Left lung (tissue), 10 donors: ENCODE data around the gene PTPRM. TPM values are rescaled to one million over a fixed set of nuclear protein-coding genes. Genes with fewer than 3 reads are reported as not detected.

Source experiments
- ATAC-seq: fragments of 200-7000 bp; cut with Tn5 transposase; one replicate; pipeline ENCODE4 v1.9.1; 2020; ENCODE audit warnings: moderate library complexity
- DNase-seq, 4 donors: peaks; one replicate each; pipeline ENCODE4 v3.0.0-alpha.2; 2013 to 2020
- H3K27ac ChIP-seq, 2 donors: fragments of 200-600 bp; sonication (generic) in 1 of 2; one replicate each; pipeline versions ENCODE4 v1.5.0 to v1.8.0; 2020 to 2021
- H3K27me3 ChIP-seq, 2 donors: fragments of 200-600 bp; sonication (generic) in 1 of 2; one replicate each; pipeline versions ENCODE4 v1.5.0 to v1.8.0; 2020 to 2021
- H3K36me3 ChIP-seq, 2 donors: fragments of 200-600 bp; sonication (generic) in 1 of 2; one replicate each; pipeline versions ENCODE4 v1.5.0 to v1.8.0; 2020 to 2021
- H3K4me1 ChIP-seq, 2 donors: fragments of 200-600 bp; one replicate each; pipeline ENCODE4 v1.8.0; 2021
- H3K4me3 ChIP-seq, 2 donors: fragments of 200-600 bp; sonication (generic) in 1 of 2; one replicate each; pipeline versions ENCODE4 v1.5.0 to v1.8.0; 2020 to 2021; ENCODE audit warnings: mild to moderate bottlenecking in 1 of 2
- H3K9me3 ChIP-seq, 2 donors: fragments of 200-600 bp; sonication (generic) in 1 of 2; one replicate each; pipeline versions ENCODE4 v1.5.0 to v1.8.0; 2020 to 2021
- intact Hi-C, 2 donors: fragments of 100-400 bp; cut with DNase I; formaldehyde crosslinking; loops; one replicate each; pipeline versions ENCODE4 v1.11.2 to v1.14.2; 2022
- polyA plus RNA-seq, 6 donors: library from polyadenylated mRNA; unstranded; fragments of 120-200 nt; gene quantifications; one replicate each; pipeline ENCODE4 v1.2.1, GENCODE V29; 2013; ENCODE audit not compliant: insufficient read length in 6 of 6
- total RNA-seq, 2 donors: library from RNA; stranded (reverse); fragmentation: NEBNext Ultra II Directional; extraction: Animal tissue kit (Norgen Biotek cat#: 25700); gene quantifications; one replicate each; pipeline ENCODE4 v1.2.1, GENCODE V29; 2021
- TF ChIP-seq, protein P1 (sequence below), 2 donors: fragments of 200-600 bp; sonication (generic) in 1 of 2; IDR thresholded peaks; one replicate each; pipeline versions ENCODE4 v1.5.0 to v1.8.0; 2021; ENCODE audit warnings: antibody characterized with exemption in 2 of 2
- donor health status: DM: no; HTN: yes; CAD: no.
- donor health status: DM: no; HTN: no; CAD: no.

Gene PTPRM
- total and polyA plus RNA-seq, 8 donors = 76.4 to 99.6 (median 90.1) TPM

DNA sequence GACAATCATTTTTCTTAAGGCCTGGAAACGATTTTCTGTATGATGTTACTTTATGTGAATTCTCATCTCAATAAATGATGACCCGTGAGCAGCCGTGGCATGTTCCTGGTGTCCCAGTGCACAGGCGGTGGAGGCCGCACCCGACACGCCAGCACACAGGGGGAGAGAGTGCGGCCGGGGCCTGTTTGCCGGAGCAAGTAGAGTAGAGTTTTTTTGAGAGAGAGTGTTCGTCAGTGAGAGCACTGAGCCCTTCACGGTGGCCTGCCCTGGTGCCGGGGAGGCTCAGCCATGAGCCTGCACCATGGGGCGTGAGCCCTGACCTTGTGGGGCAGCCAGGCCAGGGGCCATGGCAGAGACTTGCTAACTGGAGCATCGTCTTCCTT lies 839.7 kb downstream of the PTPRM start:
- Histone ChIP-seq H3K27me3 (no peaks in the 10 kb centered on the region), H3K4me1 (no peaks in the 10 kb centered on the region), H3K27ac (no peak overlapping the region), H3K9me3 (peaks cover 0 to 24% of the 10 kb centered on the region in 2 donors), H3K4me3 (no peak overlapping the region), H3K36me3 (peaks cover 0 to 32% of the 10 kb centered on the region in 2 donors)
- TF ChIP-seq, protein P1, sequence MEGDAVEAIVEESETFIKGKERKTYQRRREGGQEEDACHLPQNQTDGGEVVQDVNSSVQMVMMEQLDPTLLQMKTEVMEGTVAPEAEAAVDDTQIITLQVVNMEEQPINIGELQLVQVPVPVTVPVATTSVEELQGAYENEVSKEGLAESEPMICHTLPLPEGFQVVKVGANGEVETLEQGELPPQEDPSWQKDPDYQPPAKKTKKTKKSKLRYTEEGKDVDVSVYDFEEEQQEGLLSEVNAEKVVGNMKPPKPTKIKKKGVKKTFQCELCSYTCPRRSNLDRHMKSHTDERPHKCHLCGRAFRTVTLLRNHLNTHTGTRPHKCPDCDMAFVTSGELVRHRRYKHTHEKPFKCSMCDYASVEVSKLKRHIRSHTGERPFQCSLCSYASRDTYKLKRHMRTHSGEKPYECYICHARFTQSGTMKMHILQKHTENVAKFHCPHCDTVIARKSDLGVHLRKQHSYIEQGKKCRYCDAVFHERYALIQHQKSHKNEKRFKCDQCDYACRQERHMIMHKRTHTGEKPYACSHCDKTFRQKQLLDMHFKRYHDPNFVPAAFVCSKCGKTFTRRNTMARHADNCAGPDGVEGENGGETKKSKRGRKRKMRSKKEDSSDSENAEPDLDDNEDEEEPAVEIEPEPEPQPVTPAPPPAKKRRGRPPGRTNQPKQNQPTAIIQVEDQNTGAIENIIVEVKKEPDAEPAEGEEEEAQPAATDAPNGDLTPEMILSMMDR (IDR thresholded peaks at IDR 0.05) = no peak
- ATAC-seq (no peak), DNase-seq (no peak)
- intact Hi-C loops = no loop called here

- H3K4me1 ChIP-seq = no peaks in the 10 kb centered on the region
- TF ChIP-seq, protein P1 (IDR thresholded peaks at IDR 0.05) = no peak
- no peak overlapping the region for H3K4me3 ChIP-seq
- no peak overlapping the region for H3K27ac ChIP-seq
- H3K27me3 ChIP-seq = no peaks in the 10 kb centered on the region
- DNase-seq (no peak), ATAC-seq (no peak)
- intact Hi-C loops = no loop called here
- peaks cover 0 to 32% of the 10 kb centered on the region in 2 donors for H3K36me3 ChIP-seq
- H3K9me3 ChIP-seq = peaks cover 0 to 42% of the 10 kb centered on the region in 2 donors
These were observed 842.0 kb downstream of the PTPRM start for GRCh38 chr18:8409151-8409550.

- no peak overlapping the region for H3K4me3 ChIP-seq
- no peaks in the 10 kb centered on the region for H3K4me1 ChIP-seq
- DNase-seq (no peak), ATAC-seq (no peak)
- H3K9me3 ChIP-seq = peaks cover 0 to 48% of the 10 kb centered on the region in 2 donors
- TF ChIP-seq, protein P1 (IDR thresholded peaks at IDR 0.05) = no peak
- intact Hi-C loops = no loop called here
- H3K27ac ChIP-seq = no peak overlapping the region
- peaks cover 0 to 21% of the 10 kb centered on the region in 2 donors for H3K36me3 ChIP-seq
- no peaks in the 10 kb centered on the region for H3K27me3 ChIP-seq
These were observed 844.4 kb downstream of the PTPRM start for GRCh38 chr18:8411492-8411891.

- ATAC-seq = no peak
- H3K27me3 ChIP-seq = no peaks in the 10 kb centered on the region
- intact Hi-C loops = no loop called here
- H3K27ac ChIP-seq = no peak overlapping the region
- H3K9me3 ChIP-seq = peaks cover 0 to 48% of the 10 kb centered on the region in 2 donors
- H3K36me3 ChIP-seq = peaks cover 0 to 17% of the 10 kb centered on the region in 2 donors
- H3K4me1 ChIP-seq = no peaks in the 10 kb centered on the region
- no peak overlapping the region for H3K4me3 ChIP-seq
- TF ChIP-seq, protein P1 (IDR thresholded peaks at IDR 0.05) = no peak
- DNase-seq = no peak
These were observed 845.0 kb downstream of the PTPRM start for GRCh38 chr18:8412117-8412516.

GRCh38 chr18:8413189-8413588 lies 846.1 kb downstream of the PTPRM start:
- TF ChIP-seq, protein P1 (IDR thresholded peaks at IDR 0.05) = no peak
- Histone ChIP-seq H3K9me3 (peaks cover 0 to 48% of the 10 kb centered on the region in 2 donors), H3K4me3 (no peak overlapping the region), H3K27ac (no peak overlapping the region), H3K36me3 (peaks cover 0 to 6% of the 10 kb centered on the region in 2 donors), H3K4me1 (no peaks in the 10 kb centered on the region), H3K27me3 (no peaks in the 10 kb centered on the region)
- ATAC-seq (no peak), DNase-seq (no peak)
- intact Hi-C loops = no loop called here
